ENCODE results near the gene FSTL5.

The FSTL5 gene

DNA sequence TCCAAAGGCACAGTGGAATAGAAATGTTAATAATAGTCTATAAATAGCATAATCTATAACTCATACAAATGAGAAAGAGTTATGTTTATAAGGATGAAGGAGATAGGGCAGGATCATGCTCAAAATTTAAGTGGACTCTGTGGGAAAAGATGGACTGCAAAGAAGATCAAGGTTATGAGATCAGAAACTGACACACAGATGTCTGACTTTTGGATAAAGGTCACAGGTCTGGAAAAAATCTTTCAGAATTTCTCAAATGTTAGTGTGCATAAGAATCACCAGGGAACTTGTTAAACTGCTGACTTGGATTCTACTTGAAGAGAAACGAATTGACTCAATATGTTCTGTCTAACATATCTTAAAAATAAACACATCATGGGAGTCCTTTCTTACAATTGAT, 104.1 kb downstream of the FSTL5 start:
- Histone ChIP-seq H3K4me2 (ENCODE audit: low read depth, low read length) (no peak overlapping the region), H3K4me3 (ENCODE audit: low read length) (no peak overlapping the region), H3F3A (ENCODE audit: insufficient read depth, low read length) (no peaks in the 10 kb centered on the region), H4K20me1 (ENCODE audit: insufficient read depth, low read length) (no peaks in the 10 kb centered on the region), H3K36me3 (replicated peaks; ENCODE audit: insufficient read depth, low read length) (no peaks in the 10 kb centered on the region), H3K27ac (ENCODE audit: low read length) (no peak overlapping the region), H2AFZ (ENCODE audit: low read length) (no peak overlapping the region), H3K79me2 (ENCODE audit: low read length) (no peaks in the 10 kb centered on the region), H3K9me3 (replicated peaks; ENCODE audit: insufficient read depth, low read length) (no peaks in the 10 kb centered on the region), H3K27me3 (replicated peaks; ENCODE audit: insufficient read depth, low read length) (no peaks in the 10 kb centered on the region), H3K4me1 (ENCODE audit: low read length) (no peaks in the 10 kb centered on the region), H3K9ac (ENCODE audit: low read length) (no peak overlapping the region), H3K9me2 (replicated peaks; ENCODE audit: insufficient read depth, low read length) (no peaks in the 10 kb centered on the region)
- TF ChIP-seq, protein P1, sequence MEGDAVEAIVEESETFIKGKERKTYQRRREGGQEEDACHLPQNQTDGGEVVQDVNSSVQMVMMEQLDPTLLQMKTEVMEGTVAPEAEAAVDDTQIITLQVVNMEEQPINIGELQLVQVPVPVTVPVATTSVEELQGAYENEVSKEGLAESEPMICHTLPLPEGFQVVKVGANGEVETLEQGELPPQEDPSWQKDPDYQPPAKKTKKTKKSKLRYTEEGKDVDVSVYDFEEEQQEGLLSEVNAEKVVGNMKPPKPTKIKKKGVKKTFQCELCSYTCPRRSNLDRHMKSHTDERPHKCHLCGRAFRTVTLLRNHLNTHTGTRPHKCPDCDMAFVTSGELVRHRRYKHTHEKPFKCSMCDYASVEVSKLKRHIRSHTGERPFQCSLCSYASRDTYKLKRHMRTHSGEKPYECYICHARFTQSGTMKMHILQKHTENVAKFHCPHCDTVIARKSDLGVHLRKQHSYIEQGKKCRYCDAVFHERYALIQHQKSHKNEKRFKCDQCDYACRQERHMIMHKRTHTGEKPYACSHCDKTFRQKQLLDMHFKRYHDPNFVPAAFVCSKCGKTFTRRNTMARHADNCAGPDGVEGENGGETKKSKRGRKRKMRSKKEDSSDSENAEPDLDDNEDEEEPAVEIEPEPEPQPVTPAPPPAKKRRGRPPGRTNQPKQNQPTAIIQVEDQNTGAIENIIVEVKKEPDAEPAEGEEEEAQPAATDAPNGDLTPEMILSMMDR (IDR thresholded peaks at IDR 0.05; ENCODE audit: low read length): no peak
- no peak for TF ChIP-seq EZH2 (optimal IDR thresholded peaks at IDR 0.05; ENCODE audit: low read depth, low read length)
- TF ChIP-seq EZH2phosphoT487 (IDR thresholded peaks at IDR 0.05; ENCODE audit: low read length): no peak
- DNase-seq: no peak

DNA sequence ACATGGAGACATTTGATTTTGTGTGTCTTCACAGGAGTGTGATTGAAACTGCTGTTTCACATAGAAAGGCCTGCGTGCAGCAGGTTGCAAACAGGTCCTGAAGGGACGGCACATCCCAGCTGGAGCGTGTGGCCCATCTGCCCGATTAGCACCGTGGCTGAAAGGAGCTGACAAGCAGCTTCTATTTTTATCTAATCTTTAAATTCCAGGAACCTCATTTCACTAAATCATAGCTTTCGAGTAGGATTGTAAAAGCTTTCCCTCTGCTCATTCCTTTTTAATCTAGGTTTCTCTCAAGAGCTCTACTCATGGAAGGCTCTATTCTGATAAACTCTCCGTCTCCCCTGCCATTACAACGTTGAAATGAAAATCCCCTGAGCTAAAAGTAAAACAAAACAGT, 106.8 kb downstream of the FSTL5 start:
- Histone ChIP-seq H3K9ac (ENCODE audit: low read length) (no peak overlapping the region), H3K27ac (ENCODE audit: low read length) (no peak overlapping the region), H2AFZ (ENCODE audit: low read length) (no peak overlapping the region), H3K27me3 (replicated peaks; ENCODE audit: insufficient read depth, low read length) (no peaks in the 10 kb centered on the region), H3F3A (ENCODE audit: insufficient read depth, low read length) (no peaks in the 10 kb centered on the region), H4K20me1 (ENCODE audit: insufficient read depth, low read length) (no peaks in the 10 kb centered on the region), H3K4me1 (ENCODE audit: low read length) (no peaks in the 10 kb centered on the region), H3K79me2 (ENCODE audit: low read length) (no peaks in the 10 kb centered on the region), H3K36me3 (replicated peaks; ENCODE audit: insufficient read depth, low read length) (no peaks in the 10 kb centered on the region), H3K9me3 (replicated peaks; ENCODE audit: insufficient read depth, low read length) (no peaks in the 10 kb centered on the region), H3K9me2 (replicated peaks; ENCODE audit: insufficient read depth, low read length) (no peaks in the 10 kb centered on the region), H3K4me2 (ENCODE audit: low read depth, low read length) (no peak overlapping the region), H3K4me3 (ENCODE audit: low read length) (no peak overlapping the region)
- DNase-seq: no peak
- TF ChIP-seq, protein P1 (IDR thresholded peaks at IDR 0.05; ENCODE audit: low read length): no peak
- TF ChIP-seq EZH2phosphoT487 (IDR thresholded peaks at IDR 0.05; ENCODE audit: low read length) (no peak), EZH2 (optimal IDR thresholded peaks at IDR 0.05; ENCODE audit: low read depth, low read length) (no peak)

- H3K4me1 ChIP-seq (ENCODE audit: low read length): no peaks in the 10 kb centered on the region
- DNase-seq: no peak
- no peaks in the 10 kb centered on the region for H3K9me2 ChIP-seq (replicated peaks; ENCODE audit: insufficient read depth, low read length)
- no peaks in the 10 kb centered on the region for H3K9me3 ChIP-seq (replicated peaks; ENCODE audit: insufficient read depth, low read length)
- H3K79me2 ChIP-seq (ENCODE audit: low read length): no peaks in the 10 kb centered on the region
- H4K20me1 ChIP-seq (ENCODE audit: insufficient read depth, low read length): no peaks in the 10 kb centered on the region
- H3K27me3 ChIP-seq (replicated peaks; ENCODE audit: insufficient read depth, low read length): no peaks in the 10 kb centered on the region
- H3K27ac ChIP-seq (ENCODE audit: low read length): no peak overlapping the region
- H3K4me2 ChIP-seq (ENCODE audit: low read depth, low read length): no peak overlapping the region
- TF ChIP-seq EZH2phosphoT487 (IDR thresholded peaks at IDR 0.05; ENCODE audit: low read length) (no peak), EZH2 (optimal IDR thresholded peaks at IDR 0.05; ENCODE audit: low read depth, low read length) (no peak)
- TF ChIP-seq, protein P1 (IDR thresholded peaks at IDR 0.05; ENCODE audit: low read length): no peak
- no peak overlapping the region for H2AFZ ChIP-seq (ENCODE audit: low read length)
- H3F3A ChIP-seq (ENCODE audit: insufficient read depth, low read length): no peaks in the 10 kb centered on the region
- no peak overlapping the region for H3K4me3 ChIP-seq (ENCODE audit: low read length)
- no peak overlapping the region for H3K9ac ChIP-seq (ENCODE audit: low read length)
- no peaks in the 10 kb centered on the region for H3K36me3 ChIP-seq (replicated peaks; ENCODE audit: insufficient read depth, low read length)
These were observed 117.7 kb downstream of the FSTL5 start for GRCh38 chr4:162046135-162046534.
